HG03135 (cell line): ENCODE results near the gene PEAR1.

ENCODE experiments used
- ATAC-seq: cut with Tn5 transposase; IDR thresholded peaks from one replicate; pipeline ENCODE4 v1.9.1; 2021; ENCODE audit warnings: mild to moderate bottlenecking, moderate library complexity; ENCODE audit not compliant: unreplicated experiment

PEAR1 gene

DNA sequence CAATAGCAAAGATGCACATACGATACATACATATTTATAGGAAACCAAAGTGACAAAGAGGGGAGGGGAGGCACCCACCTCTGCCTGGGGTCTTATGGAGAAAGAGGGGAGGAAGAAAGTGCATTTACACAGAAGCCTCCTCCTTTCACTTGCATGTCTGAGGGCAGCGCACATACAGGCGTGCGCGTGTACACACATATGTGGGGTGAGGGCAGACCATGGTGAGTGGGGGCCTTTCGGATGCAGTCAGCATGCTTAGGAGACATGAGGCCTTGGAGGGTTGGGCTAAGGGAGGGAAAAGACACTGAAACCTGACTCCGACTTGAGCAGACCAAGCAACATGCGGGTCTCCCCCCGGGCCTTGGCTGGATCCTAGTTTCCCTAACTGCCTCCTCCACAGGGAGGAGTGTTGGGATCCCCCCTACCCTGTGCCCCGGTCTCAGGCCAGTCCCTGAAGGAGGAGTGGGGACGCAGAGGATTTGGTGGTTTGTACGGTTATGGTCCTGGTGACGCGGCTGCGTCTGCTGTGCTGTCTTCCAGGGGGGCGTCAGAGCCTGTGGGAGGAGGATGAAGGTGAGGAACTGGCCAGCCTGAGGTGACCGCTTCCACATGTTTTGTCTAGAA, 42.1 kb downstream of the PEAR1 start:
- ATAC-seq, result no peak

DNA sequence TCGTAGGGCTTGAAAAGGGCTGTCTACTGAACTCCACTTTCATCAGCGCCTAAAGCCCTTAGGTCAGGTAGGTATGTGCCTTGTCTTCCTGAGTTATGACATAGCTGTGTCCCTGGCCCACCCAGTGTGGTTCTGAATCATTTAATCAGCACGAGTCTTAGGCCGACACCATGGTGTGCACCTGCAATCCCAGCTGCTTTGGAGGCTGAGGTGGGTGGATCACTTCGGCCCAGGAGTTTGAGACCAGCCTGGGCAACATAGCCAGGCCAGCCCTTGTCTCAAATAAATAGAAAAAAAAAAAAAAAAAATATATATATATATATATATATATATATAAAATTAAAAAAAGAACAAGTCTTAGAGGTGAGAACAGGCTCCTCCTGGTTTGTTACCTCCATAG, 42.7 kb downstream of the PEAR1 start:
- no peak for ATAC-seq

GRCh38 chr1:156936721-156937220, 43.3 kb downstream of the PEAR1 start:
- no peak for ATAC-seq

GRCh38 chr1:156937883-156938282, 44.4 kb downstream of the PEAR1 start:
- ATAC-seq, result no peak

DNA sequence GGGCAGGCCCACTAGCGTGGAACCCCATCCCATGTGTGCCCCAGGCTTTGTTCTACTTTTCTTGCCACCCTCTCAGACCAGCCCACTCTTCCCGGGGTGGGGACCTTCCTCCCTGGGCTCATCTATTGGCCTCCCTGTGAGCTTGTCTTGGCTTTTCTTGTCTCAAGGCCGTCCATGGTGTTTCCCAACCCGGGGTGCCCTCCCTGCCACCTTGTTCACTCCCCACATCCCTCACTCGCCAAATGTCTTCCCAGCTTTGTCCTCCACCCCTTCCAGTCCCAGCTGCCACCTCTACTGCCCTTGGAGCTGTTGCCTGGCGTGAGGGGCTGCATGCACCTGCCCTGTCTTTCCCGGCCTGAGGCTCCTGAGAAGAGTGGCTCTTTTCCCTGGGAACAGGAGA, 45.3 kb downstream of the PEAR1 start:
- ATAC-seq, result no peak

DNA sequence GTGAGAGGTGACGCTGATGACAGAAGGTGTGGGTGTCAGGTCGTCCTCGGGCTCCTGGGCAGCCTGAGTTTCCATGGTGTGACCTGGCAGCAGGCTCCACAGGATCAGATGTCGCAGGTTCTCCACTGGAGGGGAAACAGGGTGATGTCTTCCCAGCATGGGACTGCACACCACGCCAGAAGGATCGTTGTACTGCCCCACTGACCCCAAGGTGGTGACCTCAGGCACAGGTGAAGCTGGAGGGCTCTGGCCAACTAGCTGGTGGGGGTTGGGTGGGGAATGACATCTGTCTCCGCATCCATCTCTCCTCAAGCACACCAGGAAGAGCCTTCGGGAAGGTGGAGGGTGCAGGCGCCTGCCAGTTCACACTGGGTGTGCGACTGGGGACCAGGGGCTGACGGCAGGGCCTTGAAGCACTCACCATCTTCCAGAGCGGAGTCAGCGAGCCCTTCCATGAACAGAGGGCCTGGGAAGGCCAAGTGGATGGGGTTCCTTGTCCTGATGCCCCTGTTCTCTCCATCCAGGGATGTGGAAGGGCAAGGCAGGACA, 46.3 kb downstream of the PEAR1 start:
- no peak for ATAC-seq

DNA sequence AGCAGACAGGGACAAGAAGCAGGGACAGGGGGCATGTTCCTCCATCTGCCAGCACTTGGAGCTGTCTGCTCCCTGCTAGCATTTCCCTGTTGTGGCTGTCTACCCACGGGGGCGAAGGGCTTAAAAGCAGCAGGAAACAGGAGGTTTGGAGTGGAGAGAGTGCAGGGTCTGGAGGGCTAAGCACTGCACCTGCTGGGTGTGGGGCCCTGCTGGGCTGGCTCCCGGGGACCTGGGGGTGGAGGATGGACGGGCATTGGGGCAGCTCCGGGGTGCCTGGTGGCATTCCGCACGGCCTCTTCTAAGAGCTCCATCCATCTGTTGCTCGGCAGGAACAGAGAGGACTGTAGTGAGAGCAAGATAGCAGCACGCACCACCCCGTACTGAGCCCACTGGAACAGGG, 48.2 kb downstream of the PEAR1 start:
- no peak for ATAC-seq

DNA sequence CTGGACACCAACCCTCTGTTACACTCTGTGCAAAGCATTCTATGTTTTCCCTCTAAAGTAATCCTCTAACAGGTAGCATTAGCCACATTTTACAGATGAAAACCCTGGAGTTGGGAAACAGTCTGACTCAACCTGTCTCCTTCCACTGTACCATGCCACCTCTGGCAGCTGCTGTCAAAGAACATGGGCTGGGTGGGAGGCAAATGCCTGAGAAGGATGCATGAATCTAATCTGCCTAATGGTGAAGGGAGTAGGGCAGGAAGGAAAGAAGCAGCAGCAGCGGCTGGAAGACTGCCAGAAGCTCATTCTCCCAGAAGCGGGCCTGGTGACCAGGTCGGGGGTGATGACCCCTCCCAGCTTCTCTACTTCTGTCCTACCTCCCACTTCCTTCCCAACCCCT, 48.7 kb downstream of the PEAR1 start:
- ATAC-seq, result no peak

- no peak for ATAC-seq
These were observed 49.1 kb downstream of the PEAR1 start for GRCh38 chr1:156942576-156942975.

- no peak for ATAC-seq
These were observed 50.2 kb downstream of the PEAR1 start for GRCh38 chr1:156943756-156944155.

DNA sequence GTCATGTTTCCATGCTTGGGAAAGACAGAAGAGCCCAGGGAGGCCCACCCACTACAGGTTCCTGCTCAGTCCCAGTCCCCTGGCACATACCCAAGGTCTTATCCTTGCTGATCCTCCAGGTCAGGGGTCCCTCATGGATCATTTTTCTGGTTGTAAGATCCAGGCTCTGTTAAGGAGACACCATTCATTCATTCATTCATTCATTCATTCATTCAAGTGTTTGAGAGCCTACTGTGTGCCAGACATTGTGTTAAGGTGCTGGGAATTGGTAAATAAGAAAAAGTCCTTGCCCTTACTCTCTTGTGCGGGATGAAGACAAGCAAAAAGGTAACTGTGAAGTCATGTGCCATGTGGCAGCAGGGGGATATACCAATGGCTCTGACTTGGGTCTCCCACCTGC, 50.8 kb downstream of the PEAR1 start:
- no peak for ATAC-seq

DNA sequence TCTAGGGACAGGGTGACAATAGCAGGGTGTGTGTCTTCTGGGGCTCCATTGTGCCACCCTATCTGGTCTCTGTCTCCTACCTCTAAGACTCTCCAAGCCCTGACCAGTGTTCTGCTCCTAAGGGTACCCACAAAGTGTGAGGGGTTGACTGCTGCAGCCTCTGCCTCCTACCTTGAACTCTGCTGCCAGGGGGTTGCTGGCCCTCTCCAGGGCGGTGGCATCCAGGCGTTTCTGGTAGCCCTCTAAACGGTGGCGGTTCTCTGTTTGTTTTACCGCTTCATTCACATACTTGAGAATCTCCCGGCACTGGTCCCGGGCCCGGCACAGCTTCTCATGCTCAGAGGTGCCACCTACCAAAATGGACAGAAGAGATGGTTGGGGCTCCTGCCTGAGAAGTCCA, 51.3 kb downstream of the PEAR1 start:
- no peak for ATAC-seq

DNA sequence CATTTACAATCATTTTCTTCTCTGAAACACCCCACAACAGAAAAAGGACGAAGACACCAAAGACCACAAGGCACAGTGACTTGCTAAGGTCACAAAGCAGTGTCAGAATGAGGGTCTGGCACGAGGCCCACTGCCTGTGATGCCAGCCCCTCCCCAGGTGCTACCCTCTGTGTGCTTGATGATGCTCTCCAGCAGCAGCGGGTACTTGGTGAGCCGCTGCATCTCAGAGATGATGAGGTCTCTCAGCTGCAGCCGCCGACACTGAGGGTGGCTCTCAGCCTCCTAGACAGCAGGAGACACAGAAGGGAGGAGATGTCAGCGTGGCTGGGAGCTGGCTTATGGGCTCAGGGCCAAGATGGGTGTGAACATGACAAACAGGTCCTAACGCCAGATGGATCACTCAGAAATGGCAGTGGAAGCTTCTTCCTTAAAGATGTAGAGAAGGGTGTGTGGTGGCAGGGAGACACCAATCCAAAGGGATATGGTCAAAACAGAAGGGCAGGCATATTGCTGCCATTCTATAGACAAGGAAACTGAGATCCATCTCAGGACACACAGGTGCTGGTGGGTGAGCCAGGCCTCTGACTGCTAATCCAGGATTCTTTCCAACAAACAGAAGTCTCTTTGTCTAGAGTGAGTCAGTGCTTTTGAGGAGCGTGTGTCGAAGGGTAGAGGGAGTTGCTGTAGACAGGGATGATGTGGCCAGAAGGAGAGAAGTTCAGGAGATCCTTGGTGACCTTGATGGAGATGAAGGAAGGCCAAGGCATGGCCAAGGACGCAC, 52.6 kb downstream of the PEAR1 start:
- ATAC-seq, result no peak

DNA sequence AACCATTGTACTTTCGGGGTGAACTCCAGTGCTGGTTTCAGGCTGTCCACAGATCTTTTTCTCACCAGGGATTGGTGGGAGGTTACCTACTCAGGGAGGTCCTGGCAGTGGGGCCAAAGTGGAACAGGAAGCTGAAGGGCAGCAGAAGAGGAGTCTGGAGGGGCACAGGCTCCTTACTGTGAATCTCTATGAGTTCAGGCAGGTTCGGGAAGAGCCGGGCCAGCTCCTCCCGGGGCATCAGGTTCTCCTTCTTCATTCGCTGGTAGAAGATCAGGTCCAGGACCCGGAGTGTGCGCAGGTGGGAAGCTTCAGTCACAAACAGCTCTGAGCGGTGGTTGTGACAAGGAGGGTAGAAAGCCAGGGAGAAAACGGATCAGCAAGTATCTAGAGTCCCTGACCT, 53.6 kb downstream of the PEAR1 start:
- no peak for ATAC-seq

- no peak for ATAC-seq
These were observed 54.5 kb downstream of the PEAR1 start for GRCh38 chr1:156947818-156948525.

DNA sequence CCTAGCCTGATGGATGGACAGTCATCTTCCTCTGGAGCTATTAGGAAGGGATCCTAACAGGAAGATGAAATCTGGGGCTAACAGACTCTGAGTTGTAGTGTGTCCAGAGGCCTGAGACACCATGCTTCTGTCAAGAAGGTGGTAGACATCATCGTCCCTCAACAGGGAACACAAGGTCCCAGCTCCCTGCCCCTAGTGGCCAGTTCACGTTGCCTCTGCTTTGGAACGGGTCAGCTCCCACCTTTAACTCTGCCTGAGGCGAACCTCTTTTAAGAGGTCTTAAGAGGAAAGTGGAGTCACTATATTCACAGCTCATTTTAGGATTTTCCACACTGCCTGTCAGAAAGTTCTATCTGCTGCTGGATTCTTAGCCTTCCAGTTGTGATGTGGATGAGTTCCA, 55.2 kb downstream of the PEAR1 start:
- no peak for ATAC-seq

DNA sequence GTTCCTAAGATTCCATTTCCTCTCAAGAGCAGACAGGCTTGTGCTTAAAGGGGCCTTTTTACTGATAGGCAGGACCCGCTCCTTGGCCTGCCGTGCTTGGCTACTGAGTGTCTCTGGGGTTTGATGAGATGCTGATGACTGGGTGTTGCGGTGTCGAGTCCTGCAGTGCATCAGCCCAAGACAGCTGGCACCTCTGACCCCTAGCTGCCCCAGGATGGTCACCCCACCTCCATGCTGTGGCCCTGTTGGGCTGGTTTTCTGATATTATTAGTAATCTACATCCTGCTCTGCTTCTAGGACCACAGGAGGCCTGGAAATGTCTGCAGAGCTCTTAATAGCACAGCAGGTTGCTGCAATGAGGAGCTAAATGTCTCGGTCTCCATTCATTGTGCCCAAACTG, 55.6 kb downstream of the PEAR1 start:
- ATAC-seq, result no peak

DNA sequence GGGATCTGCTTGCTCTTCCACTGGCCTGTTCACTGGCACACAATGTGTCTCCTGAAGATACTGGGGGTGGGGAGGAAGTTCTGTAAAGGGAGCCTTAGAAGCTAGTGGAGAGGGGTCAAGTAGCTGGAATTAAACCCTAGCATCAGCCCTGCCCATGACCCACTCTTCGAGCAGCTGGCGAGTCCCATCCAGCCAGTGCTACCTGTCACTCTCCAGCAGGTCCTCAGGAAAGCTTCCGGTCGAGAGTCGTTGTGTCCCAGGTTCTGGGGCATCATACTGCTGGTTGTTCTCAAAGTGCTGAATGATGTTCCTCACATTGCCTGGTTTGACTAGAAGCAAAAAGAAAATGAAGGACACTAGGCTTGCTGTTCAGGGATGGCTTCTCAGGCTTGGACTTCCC, 57.9 kb downstream of the PEAR1 start:
- no peak for ATAC-seq

- no peak for ATAC-seq
These were observed 60.1 kb downstream of the PEAR1 start for GRCh38 chr1:156953571-156953970.

- no peak for ATAC-seq
These were observed 62.8 kb downstream of the PEAR1 start for GRCh38 chr1:156956333-156956732.

DNA sequence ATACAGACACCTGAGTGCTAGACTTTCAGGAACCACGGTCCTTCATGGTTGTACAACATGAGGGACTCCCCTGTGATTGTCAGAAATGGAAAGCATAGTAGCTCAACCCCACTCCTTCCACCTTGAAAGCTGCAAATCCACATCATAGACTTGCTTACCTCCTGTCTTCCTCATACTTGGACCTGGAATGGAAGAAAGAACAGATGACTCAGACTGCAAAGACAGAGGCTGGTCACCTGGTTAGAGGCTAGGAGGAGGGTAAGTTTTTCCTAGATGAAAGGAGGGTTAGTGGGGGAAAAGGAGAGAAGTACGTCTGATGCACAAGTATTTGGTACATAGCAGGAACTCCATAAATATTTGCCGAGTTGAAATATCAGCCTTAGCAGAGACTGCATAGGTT, 64.1 kb downstream of the PEAR1 start:
- no peak for ATAC-seq

- no peak for ATAC-seq
These were observed 64.8 kb downstream of the PEAR1 start for GRCh38 chr1:156958247-156958714.
